Fibroblast of mammary gland (primary cell): Measurements from ENCODE around the gene GAMT.

Experiments used
- DNase-seq: peaks from one replicate; pipeline ENCODE4 v3.0.0-alpha.2; 2010; ENCODE audit warnings: low read depth
- H3K4me3 ChIP-seq: 2 replicates; pipeline ENCODE4 v1.5.1; 2011; ENCODE audit warnings: low read depth, mild to moderate bottlenecking, low read length, moderate library complexity; ENCODE audit not compliant: control insufficient read depth
- TF ChIP-seq, protein P1 (sequence below): conservative IDR thresholded peaks from 2 replicates; pipeline ENCODE4 v1.5.1; 2011; ENCODE audit warnings: low read depth, low read length, inconsistent platforms; ENCODE audit not compliant: control insufficient read depth, insufficient read depth

Gene GAMT

DNA sequence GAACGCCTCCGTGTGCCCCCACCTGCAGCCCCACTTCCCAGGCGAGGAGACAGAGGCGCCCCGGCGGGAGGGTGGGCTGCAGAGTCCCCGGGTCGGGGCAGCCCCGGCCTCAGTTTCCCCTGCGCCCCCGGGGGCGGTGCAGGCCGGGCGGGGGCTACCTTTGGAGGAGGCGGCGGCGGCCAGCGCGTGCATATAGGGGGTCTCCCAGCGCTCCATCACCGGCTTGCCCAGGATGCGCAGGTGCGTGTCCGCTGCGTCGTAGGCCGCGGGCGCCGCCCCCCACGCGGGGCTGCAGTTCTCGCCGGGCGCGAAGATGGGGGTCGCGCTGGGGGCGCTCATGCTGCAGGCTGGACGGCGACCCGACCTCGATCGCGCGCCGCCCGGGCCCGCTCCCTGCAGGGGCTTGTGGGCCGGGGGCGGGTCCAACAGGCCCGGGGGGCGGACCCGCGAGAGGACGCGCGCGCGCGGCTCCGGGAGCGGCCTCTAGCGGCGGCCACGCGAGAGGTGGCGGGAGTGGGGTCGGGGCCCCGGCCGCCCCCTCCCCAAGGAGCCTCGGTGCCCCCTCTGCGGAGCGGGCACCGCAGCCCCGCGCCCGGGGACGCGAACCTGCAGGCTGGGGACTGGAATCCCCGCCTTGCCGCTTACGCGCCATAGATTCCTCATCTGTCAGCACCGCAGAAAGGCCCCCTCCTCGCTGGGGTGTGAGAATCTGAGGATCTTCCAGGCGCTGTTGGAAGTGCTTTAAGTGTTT lies at the start of gene GAMT:
TSS of gene GAMT (minus strand) at position 405 of the 751 bp plus-strand sequence. CDS start at position 339, 66 bp downstream.
- peak within 1 kb of the TSS; percentile 48 for H3K4me3 ChIP-seq
- TF ChIP-seq, protein P1, sequence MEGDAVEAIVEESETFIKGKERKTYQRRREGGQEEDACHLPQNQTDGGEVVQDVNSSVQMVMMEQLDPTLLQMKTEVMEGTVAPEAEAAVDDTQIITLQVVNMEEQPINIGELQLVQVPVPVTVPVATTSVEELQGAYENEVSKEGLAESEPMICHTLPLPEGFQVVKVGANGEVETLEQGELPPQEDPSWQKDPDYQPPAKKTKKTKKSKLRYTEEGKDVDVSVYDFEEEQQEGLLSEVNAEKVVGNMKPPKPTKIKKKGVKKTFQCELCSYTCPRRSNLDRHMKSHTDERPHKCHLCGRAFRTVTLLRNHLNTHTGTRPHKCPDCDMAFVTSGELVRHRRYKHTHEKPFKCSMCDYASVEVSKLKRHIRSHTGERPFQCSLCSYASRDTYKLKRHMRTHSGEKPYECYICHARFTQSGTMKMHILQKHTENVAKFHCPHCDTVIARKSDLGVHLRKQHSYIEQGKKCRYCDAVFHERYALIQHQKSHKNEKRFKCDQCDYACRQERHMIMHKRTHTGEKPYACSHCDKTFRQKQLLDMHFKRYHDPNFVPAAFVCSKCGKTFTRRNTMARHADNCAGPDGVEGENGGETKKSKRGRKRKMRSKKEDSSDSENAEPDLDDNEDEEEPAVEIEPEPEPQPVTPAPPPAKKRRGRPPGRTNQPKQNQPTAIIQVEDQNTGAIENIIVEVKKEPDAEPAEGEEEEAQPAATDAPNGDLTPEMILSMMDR, result no peak
- no peak for DNase-seq

GRCh38 chr19:1449467-1450442 lies 48.4 kb upstream of the GAMT start, which contains the start of gene APC2:
Gene APC2 (plus strand): TSS chr19:1450121. CDS start chr19:1453002, 2,881 bp downstream.
- TF ChIP-seq, protein P1, result no peak
- no peak within 1 kb of the TSS for H3K4me3 ChIP-seq
- DNase-seq, result no peak

DNA sequence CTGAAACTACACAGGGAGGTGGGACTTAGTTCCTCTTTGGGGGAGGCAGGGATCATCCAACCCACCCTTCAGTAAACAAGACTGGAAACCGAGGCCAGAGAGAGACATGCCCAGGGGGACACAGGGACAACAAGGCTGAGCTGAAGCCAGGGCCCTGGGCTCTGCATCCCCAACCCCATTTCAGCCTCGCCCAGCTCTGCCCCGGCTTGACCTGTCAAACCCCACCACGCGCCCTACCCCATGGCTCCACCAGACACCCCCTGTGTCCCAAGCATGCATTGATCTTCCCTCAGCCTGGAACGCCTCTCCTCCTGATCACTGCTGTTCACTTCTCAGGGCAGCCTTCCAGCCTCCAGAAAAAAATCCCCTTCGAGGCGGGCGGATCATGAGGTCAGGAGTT lies 46.6 kb upstream of the GAMT start:
- H3K4me3 ChIP-seq, result no peak overlapping the region
- DNase-seq, result no peak
- TF ChIP-seq, protein P1, result no peak

DNA sequence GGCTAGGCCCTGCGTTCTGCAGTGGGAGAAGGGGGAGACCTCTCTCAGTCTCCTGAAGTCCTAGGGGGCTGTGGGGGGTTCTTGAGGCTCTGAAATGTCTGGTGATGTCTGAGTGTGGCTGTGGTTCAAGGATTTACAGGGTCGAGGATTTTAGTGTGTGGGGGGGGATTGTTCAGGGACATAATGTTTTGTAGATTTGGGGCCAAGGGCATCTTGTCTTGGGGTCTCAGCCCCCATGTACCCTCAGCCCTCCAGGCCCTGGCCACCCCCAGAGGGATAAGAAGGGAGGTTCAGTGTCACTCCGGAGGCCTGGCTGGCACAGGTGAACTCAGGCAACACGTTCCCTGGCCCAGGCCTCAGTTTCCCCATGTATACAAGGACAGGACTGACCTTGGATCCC lies 46.2 kb upstream of the GAMT start:
- TF ChIP-seq, protein P1, result no peak
- no peak for DNase-seq
- H3K4me3 ChIP-seq, result no peak overlapping the region

- TF ChIP-seq, protein P1, result no peak
- H3K4me3 ChIP-seq, result no peak overlapping the region
- no peak for DNase-seq
Measured at GRCh38 chr19:1446713-1447481, 45.6 kb upstream of the GAMT start.
